Ishikawa (cell line): ENCODE measurements around the gene MRPL53.

Experiments
- CREB1 ChIP-seq: IDR thresholded peaks from 2 replicates; pipeline ENCODE4 v1.6.1; 2012; ENCODE audit warnings: low read depth
- REST ChIP-seq: IDR thresholded peaks from 2 replicates; pipeline ENCODE4 v1.6.1; 2012; ENCODE audit warnings: low read depth, mild to moderate bottlenecking
- TAF1 ChIP-seq: IDR thresholded peaks from 2 replicates; pipeline ENCODE4 v1.6.1; 2012; ENCODE audit warnings: low read depth, mild to moderate bottlenecking
- TEAD4 ChIP-seq: IDR thresholded peaks from 2 replicates; pipeline ENCODE4 v1.6.1; 2012
- YY1 ChIP-seq: IDR thresholded peaks from 2 replicates; pipeline ENCODE4 v1.6.1; 2012; ENCODE audit warnings: low read depth

DNA sequence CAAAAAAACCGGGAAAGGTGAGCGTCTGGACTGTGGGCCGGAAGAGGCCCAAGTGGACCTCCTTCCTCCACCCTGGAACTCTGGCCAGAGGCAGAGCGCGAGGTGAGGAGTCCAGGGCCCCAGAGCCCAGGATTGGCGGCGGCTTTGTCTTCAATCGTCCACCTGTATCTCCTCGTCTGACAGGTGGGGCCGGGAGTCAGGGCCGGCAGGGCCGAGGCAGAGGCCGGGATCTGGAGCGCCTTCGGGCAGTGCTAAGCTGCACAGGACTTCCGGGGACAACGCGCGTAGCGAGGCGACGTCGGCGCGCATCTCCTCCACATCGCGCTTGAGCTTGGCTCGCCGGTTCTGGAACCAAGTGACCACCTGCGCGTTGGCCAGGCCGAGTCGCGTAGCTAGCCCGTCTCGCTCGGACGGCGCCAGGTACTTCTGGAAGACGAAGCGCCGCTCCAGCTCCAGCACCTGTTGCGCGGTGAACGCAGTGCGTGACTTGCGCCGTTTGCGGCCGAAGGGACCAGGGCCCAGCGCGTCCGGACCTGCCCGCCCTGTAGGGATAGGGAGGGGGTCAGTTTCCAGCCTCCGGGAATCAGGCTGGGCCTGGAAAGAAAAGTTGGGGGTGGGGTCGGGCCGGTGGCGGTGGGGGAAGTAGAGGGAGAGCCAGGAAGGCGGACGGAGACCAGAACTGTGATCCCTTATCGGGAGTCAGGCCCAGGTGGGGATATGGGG lies 25.5 kb upstream of the MRPL53 start:
- TF ChIP-seq CREB1 (no peak), TEAD4 (no peak), YY1 (no peak), REST (no peak), TAF1 (no peak)
